SK-N-SH (cell line): ENCODE measurements around the gene ARID1A. TPM values are rescaled to one million over a fixed set of nuclear protein-coding genes. Genes with fewer than 3 reads are reported as not detected.
"Not testable (repeated sequence)": the region's sequence is repeated elsewhere in the genome, so short reads cannot be mapped to it uniquely, and the experiment has no call there.

Experiments used
- CTCF ChIA-PET: fragments of 300-600, 350-600 bp; formaldehyde crosslinking; extraction: SDS; loops from one replicate; lab custom pipeline; 2021; lab: Yijun Ruan, JAX
- POLR2A ChIA-PET: fragments of 350-600 bp; sonication (Branson Sonifier 250); formaldehyde crosslinking; extraction: SDS; loops from one replicate; lab custom pipeline; 2020; ENCODE audit warnings: antibody characterized with exemption, inconsistent platforms; lab: Yijun Ruan, JAX
- DNase-seq: peaks from one replicate; pipeline ENCODE4 v3.0.0; 2012
- H2AFZ ChIP-seq: fragments of 200-600 bp; sonication (generic); 2 replicates; pipeline ENCODE4 v1.8.1; 2016; ENCODE audit warnings: antibody characterized with exemption, mild to moderate bottlenecking, low read depth
- H3F3A ChIP-seq: fragments of 200-600 bp; sonication (generic); replicated peaks from 2 replicates; pipeline ENCODE3; 2016; ENCODE audit warnings: antibody characterized with exemption, mild to moderate bottlenecking; ENCODE audit not compliant: insufficient read depth
- H3K27ac ChIP-seq, 2 experiments: fragments of 200-500 bp in 1 of 2; fragments of 200-600 bp in 1 of 2; sonication (Bioruptor generic) in 1 of 2; sonication (generic), shearing (Covaris generic) in 1 of 2; 2 replicates each; pipeline versions ENCODE4 v1.5.1 to v1.6.1; 2014 to 2016; ENCODE audit warnings: low read depth in 2 of 2, inconsistent platforms in 1 of 2, low read length in 1 of 2, mild to moderate bottlenecking in 1 of 2, mixed read lengths in 1 of 2
- H3K27me3 ChIP-seq: fragments of 200-600 bp; sonication (generic), shearing (Covaris generic); 2 replicates; pipeline ENCODE4 v1.6.1; 2016; ENCODE audit warnings: mixed run types; ENCODE audit not compliant: insufficient read depth
- H3K36me3 ChIP-seq, 2 experiments: fragments of 200-500 bp in 1 of 2; fragments of 200-600 bp in 1 of 2; sonication (Bioruptor generic) in 1 of 2; sonication (generic) in 1 of 2; replicated peaks in 1 of 2; 2 replicates each; pipeline versions ENCODE3 to v1.5.1; 2014 to 2016; ENCODE audit warnings: low read length in 1 of 2, mild to moderate bottlenecking in 1 of 2; ENCODE audit not compliant: insufficient read depth in 2 of 2, control insufficient read depth in 1 of 2
- H3K4me1 ChIP-seq, 2 experiments: fragments of 200-500 bp in 1 of 2; fragments of 200-600 bp in 1 of 2; sonication (Bioruptor generic) in 1 of 2; sonication (generic), shearing (Covaris generic) in 1 of 2; 2 replicates each; pipeline versions ENCODE4 v1.5.1 to v1.6.1; 2014 to 2016; ENCODE audit warnings: low read depth in 1 of 2, low read length in 1 of 2, mixed run types in 1 of 2; ENCODE audit not compliant: insufficient read depth in 2 of 2, control insufficient read depth in 1 of 2
- H3K4me2 ChIP-seq: fragments of 200-600 bp; sonication (generic), shearing (Covaris generic); 2 replicates; pipeline ENCODE4 v1.6.1; 2017; ENCODE audit warnings: mixed run types
- H3K4me3 ChIP-seq, 2 experiments: fragments of 200-500 bp in 1 of 2; fragments of 200-600 bp in 1 of 2; sonication (Bioruptor generic) in 1 of 2; sonication (generic), shearing (Covaris generic) in 1 of 2; 2 replicates each; pipeline versions ENCODE4 v1.5.1 to v1.8.1; 2014 to 2016; ENCODE audit warnings: low read depth in 2 of 2, inconsistent platforms in 1 of 2, low read length in 1 of 2, mild to moderate bottlenecking in 1 of 2, mixed read lengths in 1 of 2, moderate library complexity in 1 of 2
- H3K79me2 ChIP-seq: fragments of 200-600 bp; sonication (generic); 2 replicates; pipeline ENCODE4 v1.8.1; 2017; ENCODE audit warnings: mild to moderate bottlenecking; ENCODE audit not compliant: insufficient read depth
- H3K9ac ChIP-seq: fragments of 200-600 bp; sonication (generic); 2 replicates; pipeline ENCODE4 v1.6.1; 2017; ENCODE audit warnings: mixed run types
- H3K9me2 ChIP-seq: fragments of 200-600 bp; sonication (generic); 2 replicates; pipeline ENCODE4 v1.6.1; 2017; ENCODE audit warnings: mixed run types
- H3K9me3 ChIP-seq: fragments of 200-600 bp; sonication (generic); 2 replicates; pipeline ENCODE4 v1.6.1; 2017; ENCODE audit warnings: mixed run types, mild to moderate bottlenecking, moderate library complexity
- H4K20me1 ChIP-seq: fragments of 200-600 bp; sonication (generic); 2 replicates; pipeline ENCODE4 v1.6.1; 2017; ENCODE audit warnings: mild to moderate bottlenecking, mixed run types; ENCODE audit not compliant: insufficient read depth
- CTCF ChIP-seq: fragments of 200-600 bp; sonication (generic); IDR thresholded peaks from 2 replicates; pipeline ENCODE4 v1.6.1; 2017; ENCODE audit warnings: antibody characterized with exemption, mild to moderate bottlenecking, moderate library complexity
- EZH2phosphoT487 ChIP-seq: fragments of 200-600 bp; sonication (generic); IDR thresholded peaks from 2 replicates; pipeline ENCODE4 v1.6.1; 2017; ENCODE audit warnings: low read depth, mixed run types, mild to moderate bottlenecking, antibody characterized with exemption, moderate library complexity, borderline replicate concordance
- RAD21 ChIP-seq: IDR thresholded peaks from 2 replicates; pipeline ENCODE4 v1.6.1; 2012; ENCODE audit warnings: mild to moderate bottlenecking, low read length
- SMC3 ChIP-seq: IDR thresholded peaks from 2 replicates; pipeline ENCODE4 v1.6.1; 2012; ENCODE audit warnings: low read depth, low read length, improper control_type of control experiment
- TEAD4 ChIP-seq: IDR thresholded peaks from 2 replicates; pipeline ENCODE4 v1.4.0; 2012; ENCODE audit warnings: mild to moderate bottlenecking, borderline replicate concordance; ENCODE audit not compliant: insufficient read depth
- WGBS: methylation state at CpG from one replicate; pipeline ENCODE4 v1.1.6; 2017; ENCODE audit warnings: low lambda C conversion rate; 5-methylcytosine and 5-hydroxymethylcytosine counted together
- polyA plus RNA-seq, 3 experiments: library from polyadenylated mRNA; depleted of rRNA; stranded (reverse); fragments of >200 nt; gene quantifications; 2 replicates each; pipeline ENCODE4 v1.2.3, GENCODE V29; 2012

The ARID1A gene
- polyA plus RNA-seq, 1 of the 3 experiments (the other 2 are of a cell fraction), result 26.5 TPM

DNA sequence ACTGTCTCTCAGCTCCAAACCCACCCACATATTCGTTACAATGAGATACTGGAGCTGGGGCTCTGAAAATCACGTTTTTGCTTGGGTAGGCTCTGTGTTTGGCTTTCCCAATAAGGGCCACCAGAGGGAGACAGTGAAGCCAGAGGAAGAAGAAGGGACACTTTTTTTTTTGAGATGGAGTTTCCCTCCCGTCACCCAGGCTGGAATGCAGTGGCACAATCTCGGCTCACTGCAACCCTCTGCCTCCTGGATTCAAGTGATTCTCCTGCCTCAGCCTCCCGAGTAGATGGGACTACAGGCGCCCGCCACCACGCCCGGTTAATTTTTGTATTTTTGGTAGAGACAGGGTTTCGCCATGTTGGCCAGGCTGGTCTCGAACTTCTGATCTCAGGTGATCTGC, 114.3 kb downstream of the ARID1A start:
- H3K9ac ChIP-seq, H3K79me2 ChIP-seq, H3K4me1 ChIP-seq, H3K9me3 ChIP-seq, H3K9me2 ChIP-seq, H3F3A ChIP-seq, H3K27me3 ChIP-seq, H3K27ac ChIP-seq, H3K36me3 ChIP-seq, H4K20me1 ChIP-seq, H2AFZ ChIP-seq, H3K4me2 ChIP-seq: not testable (repeated sequence)
- H3K4me3 ChIP-seq, result peak overlapping the region in 1 of 2 experiments; percentile 44; a peak in 1 of 4 replicates
- peak; percentile 81 for DNase-seq
- POLR2A ChIA-PET, result interaction anchor here (0.7 kb wide), 1 partner anchor 26 kb away, joined by 4 read pairs; no protein-coding TSS in a partner anchor
- WGBS, result 57% methylated on average over 10 of the region's 11 CpGs
- peak; percentile 79 for TF ChIP-seq CTCF
- TF ChIP-seq SMC3, result peak; percentile 47; the same call in 1 of the 2 replicates
- TF ChIP-seq RAD21, result peak; percentile 56
- CTCF ChIA-PET, result interaction anchor here (0.6 to 6.0 kb wide), 26 partner anchors 10 to 405 kb away, joined by 3 to 47 read pairs (median 4); partner anchors contain the start of gene PIGV

- H4K20me1 ChIP-seq, result no peaks in the 10 kb centered on the region
- no peak for DNase-seq
- WGBS, result 57% methylated on average over 4 of the region's 4 CpGs
- H3K4me2 ChIP-seq, result no peak overlapping the region
- no peaks in the 10 kb centered on the region for H3F3A ChIP-seq
- TF ChIP-seq EZH2phosphoT487, result no peak
- no peaks in the 10 kb centered on the region for H3K36me3 ChIP-seq
- ChIA-PET POLR2A (no interaction called here), CTCF (interaction anchor here (0.6 to 6.0 kb wide), 20 partner anchors 10 to 273 kb away, joined by 3 to 47 read pairs (median 4); partner anchors contain the start of genes PIGV and ZDHHC18)
- H3K4me1 ChIP-seq, result no peaks in the 10 kb centered on the region
- H3K9me3 ChIP-seq, result no peaks in the 10 kb centered on the region
- no peak overlapping the region for H3K4me3 ChIP-seq
- no peak overlapping the region for H2AFZ ChIP-seq
- no peak overlapping the region for H3K9ac ChIP-seq
- no peaks in the 10 kb centered on the region for H3K79me2 ChIP-seq
- no peaks in the 10 kb centered on the region for H3K9me2 ChIP-seq
- H3K27me3 ChIP-seq, result no peaks in the 10 kb centered on the region
- H3K27ac ChIP-seq, result no peak overlapping the region
These were observed 115.2 kb downstream of the ARID1A start for GRCh38 chr1:26811057-26811456.

DNA sequence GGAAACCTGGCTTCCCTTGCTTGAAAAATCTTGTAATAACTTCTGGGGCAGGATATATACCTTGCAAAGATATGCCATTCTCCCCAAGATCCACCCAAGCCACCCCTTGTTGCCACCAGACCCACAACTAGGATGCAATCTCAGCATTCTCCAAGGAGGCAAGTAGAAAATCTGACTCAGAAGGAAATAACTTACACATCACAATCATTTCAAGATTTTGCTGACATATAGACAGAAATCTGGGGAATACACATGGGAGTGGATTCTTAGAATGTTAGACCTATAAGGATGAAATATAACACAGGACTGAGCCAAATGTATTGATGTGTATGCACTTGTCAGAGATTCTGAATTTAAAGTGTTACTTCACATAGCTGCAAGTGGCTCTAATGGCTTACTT, 115.9 kb downstream of the ARID1A start:
- Histone ChIP-seq H3F3A (no peaks in the 10 kb centered on the region), H3K36me3 (no peaks in the 10 kb centered on the region), H3K4me3 (no peak overlapping the region), H3K4me1 (no peaks in the 10 kb centered on the region), H3K79me2 (no peaks in the 10 kb centered on the region), H4K20me1 (no peaks in the 10 kb centered on the region), H3K9me3 (no peaks in the 10 kb centered on the region), H3K4me2 (no peak overlapping the region), H3K27me3 (no peaks in the 10 kb centered on the region), H2AFZ (no peak overlapping the region), H3K9ac (no peak overlapping the region), H3K9me2 (no peaks in the 10 kb centered on the region)
- ChIA-PET CTCF (interaction anchor here (0.9 to 6.0 kb wide), 10 partner anchors 12 to 274 kb away, joined by 3 to 47 read pairs (median 4); partner anchors contain the start of gene ZDHHC18), POLR2A (no interaction called here)
- DNase-seq, result no peak
- no peak for TF ChIP-seq TEAD4
- TF ChIP-seq RAD21, result no peak
- TF ChIP-seq CTCF, result no peak
- TF ChIP-seq, all 33 proteins: peak for 0
- H3K27ac ChIP-seq, result no peak overlapping the region
